Prostate gland (tissue), 2 donors: ENCODE measurements around the gene VGLL3.

Experiments
- CTCF ChIP-seq, 4 experiments: fragments of 200-600 bp in 2 of 4; fragments of 450-650 bp in 2 of 4; sonication (generic) in 2 of 4; IDR thresholded peaks; 1 replicate in 3 of 4; 2 replicates in 1 of 4; pipeline ENCODE4 v1.5.1; 2016 to 2019; ENCODE audit warnings: antibody characterized with exemption in 4 of 4, mild to moderate bottlenecking in 2 of 4, moderate library complexity in 2 of 4
- POLR2A ChIP-seq: fragments of 450-650 bp; IDR thresholded peaks from one replicate; pipeline ENCODE4 v1.6.1; 2016; ENCODE audit warnings: antibody characterized with exemption, mild to moderate bottlenecking
- POLR2AphosphoS5 ChIP-seq: sonication (generic); formaldehyde crosslinking; IDR thresholded peaks from one replicate; pipeline ENCODE4 v1.6.1; 2017; ENCODE audit warnings: antibody characterized with exemption

- no peak for TF ChIP-seq CTCF (IDR thresholded peaks at IDR 0.05)
- TF ChIP-seq POLR2A, result no peak
- TF ChIP-seq POLR2AphosphoS5, result no peak
Observed at GRCh38 chr3:86963611-86964010, 27.3 kb downstream of the VGLL3 start.
